Stomach (tissue), 9 donors: ENCODE results near the gene DRAXIN. TPM values are rescaled to one million over a fixed set of nuclear protein-coding genes. Genes with fewer than 3 reads are reported as not detected.

Source experiments
- DNase-seq, 2 donors: peaks; one replicate each; pipeline versions ENCODE4 v3.0.0 to v3.0.0-alpha.2; 2013 to 2019
- H3K27ac ChIP-seq, 5 donors: fragments of 200-600 bp in 4 of 5; sonication (generic) in 4 of 5; one replicate each; pipeline ENCODE4 v1.5.1; 2013 to 2019; ENCODE audit warnings: mild to moderate bottlenecking in 1 of 5, moderate library complexity in 1 of 5
- H3K27me3 ChIP-seq, 3 donors: fragments of 200-600 bp; sonication (generic); one replicate each; pipeline ENCODE4 v1.5.1; 2017 to 2019; ENCODE audit warnings: mixed run types in 1 of 3
- H3K36me3 ChIP-seq, 4 donors: fragments of 200-600 bp; sonication (generic); 1 replicate in 3 of 4; 2 replicates in 1 of 4; pipeline ENCODE4 v1.5.1; 2016 to 2019
- H3K4me1 ChIP-seq, 4 donors: fragments of 200-600 bp; sonication (generic); one replicate each; pipeline ENCODE4 v1.5.1; 2016 to 2019
- H3K4me3 ChIP-seq, 4 donors: fragments of 200-600 bp; sonication (generic) in 3 of 4; one replicate each; pipeline ENCODE4 v1.5.1; 2016 to 2019; ENCODE audit warnings: mild to moderate bottlenecking in 1 of 4
- H3K9me3 ChIP-seq, 4 donors: fragments of 200-600 bp; sonication (generic); one replicate each; pipeline ENCODE4 v1.5.1; 2016 to 2019
- CTCF ChIP-seq, 7 experiments: fragments of 450-650 bp in 4 of 7; fragments of 200-600 bp in 3 of 7; sonication (generic) in 3 of 7; IDR thresholded peaks; one replicate each; pipeline ENCODE4 v1.5.1; 2016 to 2019; ENCODE audit warnings: antibody characterized with exemption in 7 of 7, control low read depth in 2 of 7, mild to moderate bottlenecking in 1 of 7
- EP300 ChIP-seq: sonication (generic); formaldehyde crosslinking; IDR thresholded peaks from one replicate; pipeline ENCODE4 v1.6.1; 2017; ENCODE audit warnings: antibody characterized with exemption
- POLR2A ChIP-seq, 4 donors: fragments of 450-650 bp; IDR thresholded peaks; one replicate each; pipeline ENCODE4 v1.6.1; 2016; ENCODE audit warnings: antibody characterized with exemption in 4 of 4, control low read depth in 2 of 4, mild to moderate bottlenecking in 1 of 4, moderate library complexity in 1 of 4
- POLR2AphosphoS5 ChIP-seq, 3 donors: sonication (generic); formaldehyde crosslinking; IDR thresholded peaks; one replicate each; pipeline ENCODE4 v1.6.1; 2016; ENCODE audit warnings: antibody characterized with exemption in 3 of 3
- WGBS, 5 donors: extraction: QIAGEN DNeasy Blood & Tissue Kit in 3 of 5; methylation state at CpG; one replicate each; pipeline versions ENCODE4 v1.1.5 to v1.1.7; 2013 to 2018; 5-methylcytosine and 5-hydroxymethylcytosine counted together
- intact Hi-C: fragments of 100-400 bp; cut with DNase I; formaldehyde crosslinking; loops from one replicate; pipeline ENCODE4 v1.15.1; 2023; ENCODE audit warnings: low total_unique reads
- polyA plus RNA-seq, 3 donors: library from polyadenylated mRNA; stranded (reverse); fragments of 200-250 nt; gene quantifications; one replicate each; pipeline ENCODE4 v1.2.3, GENCODE V29; 2013
- total RNA-seq, 5 donors: library from RNA; depleted of rRNA; stranded (reverse); fragments of >200 nt; gene quantifications; one replicate each; pipeline versions ENCODE4 v1.1.0 to v1.2.3, GENCODE V29; 2014 to 2016
- donor health status: healthy with polysubstance abuse.
- donor health status: Bipolar disorder and iron deficiency.
- donor health status: healthy.

Gene DRAXIN
- total and polyA plus RNA-seq, 8 donors, result 0.03 to 0.18 (median 0.06) TPM; not detected in 5

GRCh38 chr1:11670747-11671146 lies 20.8 kb upstream of the DRAXIN start:
- intact Hi-C loops, result no loop called here

GRCh38 chr1:11671205-11671543 lies 20.3 kb upstream of the DRAXIN start:
- Histone ChIP-seq H3K4me1 (peaks cover 5 to 32% (median 17%) of the 10 kb centered on the region in 4 donors), H3K4me3 (no peak overlapping the region), H3K27ac (peak overlapping the region in 3 of 5 donors; percentile 46 to 74 (median 55)), H3K36me3 (peaks cover 20 to 73% (median 65%) of the 10 kb centered on the region in 4 donors), H3K9me3 (no peaks in the 10 kb centered on the region), H3K27me3 (no peaks in the 10 kb centered on the region)
- no peak for DNase-seq
- WGBS, 5 donors, result 30 to 60% (median 51%) methylated on average over 5 to 6 of the region's 6 CpGs
- intact Hi-C loops, result no loop called here
- TF ChIP-seq POLR2AphosphoS5 (IDR thresholded peaks at IDR 0.05), result no peak
- no peak for TF ChIP-seq CTCF (IDR thresholded peaks at IDR 0.05)
- TF ChIP-seq POLR2A (IDR thresholded peaks at IDR 0.05), result no peak
- TF ChIP-seq EP300, result no peak

More at GRCh38 chr1:11670747-11671146, 20.8 kb upstream of the DRAXIN start:
- TF ChIP-seq CTCF (IDR thresholded peaks at IDR 0.05) (no peak), POLR2AphosphoS5 (IDR thresholded peaks at IDR 0.05) (no peak), EP300 (no peak), POLR2A (IDR thresholded peaks at IDR 0.05) (no peak)
- Histone ChIP-seq H3K4me3 (no peak overlapping the region), H3K4me1 (peaks cover 5 to 32% (median 17%) of the 10 kb centered on the region in 4 donors), H3K27ac (peak overlapping the region in 2 of 5 donors; percentile 55 to 74), H3K9me3 (no peaks in the 10 kb centered on the region), H3K27me3 (no peaks in the 10 kb centered on the region), H3K36me3 (peaks cover 20 to 68% (median 61%) of the 10 kb centered on the region in 4 donors)
- 73 to 80% (median 77%) methylated on average over 6 of the region's 6 CpGs for WGBS, 5 donors
- no peak for DNase-seq

GRCh38 chr1:11671544-11672286 lies 19.8 kb upstream of the DRAXIN start:
- 28 to 80% (median 40%) methylated on average over 6 to 14 of the region's 14 CpGs for WGBS, 5 donors
- peaks cover 26 to 78% (median 70%) of the 10 kb centered on the region in 4 donors for H3K36me3 ChIP-seq
- DNase-seq, result peak; percentile 49 to 85
- no peaks in the 10 kb centered on the region for H3K27me3 ChIP-seq
- H3K9me3 ChIP-seq, result no peaks in the 10 kb centered on the region
- peak in 2 of 3 donors; percentile 48 to 74 for TF ChIP-seq POLR2AphosphoS5 (IDR thresholded peaks at IDR 0.05)
- TF ChIP-seq EP300, result no peak
- peaks cover 5 to 32% (median 17%) of the 10 kb centered on the region in 4 donors for H3K4me1 ChIP-seq
- H3K27ac ChIP-seq, result peak overlapping the region; percentile 16 to 74 (median 53)
- H3K4me3 ChIP-seq, result no peak overlapping the region
- intact Hi-C loops, result no loop called here

GRCh38 chr1:11673089-11673769 lies 18.3 kb upstream of the DRAXIN start:
- Histone ChIP-seq H3K4me1 (peaks cover 5 to 22% (median 17%) of the 10 kb centered on the region in 4 donors), H3K27ac (no peak overlapping the region), H3K27me3 (no peaks in the 10 kb centered on the region), H3K36me3 (peaks cover 34 to 89% (median 80%) of the 10 kb centered on the region in 4 donors), H3K9me3 (no peaks in the 10 kb centered on the region), H3K4me3 (no peak overlapping the region)
- no peak for TF ChIP-seq EP300
- no peak for TF ChIP-seq CTCF (IDR thresholded peaks at IDR 0.05)
- TF ChIP-seq POLR2A (IDR thresholded peaks at IDR 0.05), result no peak
- no peak for TF ChIP-seq POLR2AphosphoS5 (IDR thresholded peaks at IDR 0.05)
- 87 to 93% (median 90%) methylated on average over 10 to 14 of the region's 14 CpGs for WGBS, 5 donors
- intact Hi-C loops, result no loop called here
- no peak for DNase-seq
